ENCODE measurements around the gene FAM124B. TPM values are rescaled to one million over a fixed set of nuclear protein-coding genes. Genes with fewer than 3 reads are reported as not detected.

Gene FAM124B
- total and polyA plus RNA-seq, 2 donors (not counting 1 experiment from before 2014, with no cell fraction given): 0.13 to 0.34 TPM

- Mint-ChIP-seq H3K4me1 (peaks cover 14% of the 10 kb centered on the region), H3K4me3 (no peak overlapping the region), H3K27me3 (no peaks in the 10 kb centered on the region), H3K9me3 (ENCODE audit: insufficient read depth) (no peaks in the 10 kb centered on the region), H3K27ac (no peak overlapping the region)
- intact Hi-C loops (cut with micrococcal nuclease): no loop called here
- POLR2A ChIA-PET: no interaction called here
- no peak overlapping the region for H3K4me2 ChIP-seq (replicated peaks; ENCODE audit: low read depth, low read length, poor library complexity, severe bottlenecking)
- H3K79me2 ChIP-seq (ENCODE audit: control insufficient read depth, insufficient read depth, low read length): no peaks in the 10 kb centered on the region
- H3K36me3 ChIP-seq (replicated peaks in 1 of 2; ENCODE audit: control extremely low read depth in 1 of 2, control insufficient read depth in 1 of 2, extremely low read depth in 1 of 2, insufficient read depth in 2 of 2, low read length in 1 of 2): no peaks in the 10 kb centered on the region
- peaks cover 3 to 11% of the 10 kb centered on the region in 2 donors for H3K4me1 ChIP-seq (ENCODE audit: control insufficient read depth in 2 of 2, insufficient read depth in 2 of 2, low read length in 2 of 2)
- DNase-seq (no peak), ATAC-seq (ENCODE audit: low read depth) (no peak)
- H3K9ac ChIP-seq (ENCODE audit: low read length): no peak overlapping the region
- H3K27me3 ChIP-seq (replicated peaks in 1 of 4; ENCODE audit: control extremely low read depth in 1 of 4, control insufficient read depth in 3 of 4, insufficient read depth in 4 of 4, low read length in 3 of 4): no peaks in the 10 kb centered on the region
- H3K9me3 ChIP-seq (ENCODE audit: control extremely low read depth in 1 of 3, control insufficient read depth in 2 of 3, insufficient read depth in 1 of 3, low read length in 2 of 3): no peaks in the 10 kb centered on the region
- H3K4me3 ChIP-seq (ENCODE audit: control extremely low read depth in 1 of 5, extremely low read depth in 1 of 5, insufficient read depth in 1 of 5, low read depth in 2 of 5, low read length in 4 of 5): no peak overlapping the region
- CTCF ChIA-PET: interaction anchor here (4.1 kb wide), 1 partner anchor 10 kb away, joined by 17 read pairs; no protein-coding TSS in a partner anchor
- WGBS (ENCODE audit: insufficient coverage): no CpG with 5 or more reads among the region's 4 CpGs
- H4K20me1 ChIP-seq (ENCODE audit: control insufficient read depth, insufficient read depth, low read length, poor library complexity, severe bottlenecking): no peaks in the 10 kb centered on the region
- H3K27ac ChIP-seq (ENCODE audit: low read length in 2 of 2): no peak overlapping the region
- TF ChIP-seq, protein P1, sequence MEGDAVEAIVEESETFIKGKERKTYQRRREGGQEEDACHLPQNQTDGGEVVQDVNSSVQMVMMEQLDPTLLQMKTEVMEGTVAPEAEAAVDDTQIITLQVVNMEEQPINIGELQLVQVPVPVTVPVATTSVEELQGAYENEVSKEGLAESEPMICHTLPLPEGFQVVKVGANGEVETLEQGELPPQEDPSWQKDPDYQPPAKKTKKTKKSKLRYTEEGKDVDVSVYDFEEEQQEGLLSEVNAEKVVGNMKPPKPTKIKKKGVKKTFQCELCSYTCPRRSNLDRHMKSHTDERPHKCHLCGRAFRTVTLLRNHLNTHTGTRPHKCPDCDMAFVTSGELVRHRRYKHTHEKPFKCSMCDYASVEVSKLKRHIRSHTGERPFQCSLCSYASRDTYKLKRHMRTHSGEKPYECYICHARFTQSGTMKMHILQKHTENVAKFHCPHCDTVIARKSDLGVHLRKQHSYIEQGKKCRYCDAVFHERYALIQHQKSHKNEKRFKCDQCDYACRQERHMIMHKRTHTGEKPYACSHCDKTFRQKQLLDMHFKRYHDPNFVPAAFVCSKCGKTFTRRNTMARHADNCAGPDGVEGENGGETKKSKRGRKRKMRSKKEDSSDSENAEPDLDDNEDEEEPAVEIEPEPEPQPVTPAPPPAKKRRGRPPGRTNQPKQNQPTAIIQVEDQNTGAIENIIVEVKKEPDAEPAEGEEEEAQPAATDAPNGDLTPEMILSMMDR (IDR thresholded peaks at IDR 0.05): no peak
- no peak for TF ChIP-seq EZH2 (IDR thresholded peaks at IDR 0.05; ENCODE audit: borderline replicate concordance, insufficient read depth, low read depth, low read length, poor library complexity, severe bottlenecking)
- no peak overlapping the region for H2AFZ ChIP-seq (ENCODE audit: insufficient read depth, low read depth, low read length, poor library complexity, severe bottlenecking)
These were observed 22.7 kb downstream of the FAM124B start for GRCh38 chr2:224379172-224379571.

DNA sequence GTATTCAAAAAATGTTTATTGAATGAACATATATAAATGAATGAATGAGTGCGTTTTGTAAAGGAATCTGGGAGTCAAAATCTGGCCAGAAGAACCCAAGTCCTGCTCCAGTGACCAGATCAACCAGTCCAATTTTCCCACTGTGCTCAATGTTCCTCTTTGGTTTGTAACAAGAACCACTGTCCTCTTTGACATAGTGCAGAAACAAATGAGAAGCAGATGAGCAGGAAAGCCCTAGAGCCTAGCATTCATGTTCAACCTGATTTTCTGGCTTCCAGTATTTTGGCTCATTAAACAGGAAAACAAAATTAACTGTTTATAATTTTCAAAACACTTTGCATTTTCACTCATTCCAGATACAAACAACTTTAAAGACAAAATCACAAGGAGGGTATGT lies 23.2 kb downstream of the FAM124B start:
- ATAC-seq (ENCODE audit: low read depth) (no peak), DNase-seq (no peak)
- Histone ChIP-seq H3K36me3 (replicated peaks in 1 of 2; ENCODE audit: control extremely low read depth in 1 of 2, control insufficient read depth in 1 of 2, extremely low read depth in 1 of 2, insufficient read depth in 2 of 2, low read length in 1 of 2) (no peaks in the 10 kb centered on the region), H3K4me3 (ENCODE audit: control extremely low read depth in 1 of 5, extremely low read depth in 1 of 5, insufficient read depth in 1 of 5, low read depth in 2 of 5, low read length in 4 of 5) (no peak overlapping the region), H3K27ac (ENCODE audit: low read length in 2 of 2) (no peak overlapping the region), H3K9ac (ENCODE audit: low read length) (no peak overlapping the region), H3K79me2 (ENCODE audit: control insufficient read depth, insufficient read depth, low read length) (no peaks in the 10 kb centered on the region), H3K9me3 (ENCODE audit: control extremely low read depth in 1 of 3, control insufficient read depth in 2 of 3, insufficient read depth in 1 of 3, low read length in 2 of 3) (no peaks in the 10 kb centered on the region), H3K27me3 (replicated peaks in 1 of 4; ENCODE audit: control extremely low read depth in 1 of 4, control insufficient read depth in 3 of 4, insufficient read depth in 4 of 4, low read length in 3 of 4) (no peaks in the 10 kb centered on the region), H4K20me1 (ENCODE audit: control insufficient read depth, insufficient read depth, low read length, poor library complexity, severe bottlenecking) (no peaks in the 10 kb centered on the region), H3K4me2 (replicated peaks; ENCODE audit: low read depth, low read length, poor library complexity, severe bottlenecking) (no peak overlapping the region), H2AFZ (ENCODE audit: insufficient read depth, low read depth, low read length, poor library complexity, severe bottlenecking) (no peak overlapping the region), H3K4me1 (ENCODE audit: control insufficient read depth in 2 of 2, insufficient read depth in 2 of 2, low read length in 2 of 2) (peaks cover 3 to 11% of the 10 kb centered on the region in 2 donors)
- no peak overlapping the region for H3K4me3 Mint-ChIP-seq
- H3K27ac Mint-ChIP-seq: no peak overlapping the region
- intact Hi-C loops (cut with micrococcal nuclease): no loop called here
- no peaks in the 10 kb centered on the region for H3K9me3 Mint-ChIP-seq (ENCODE audit: insufficient read depth)
- peaks cover 14% of the 10 kb centered on the region for H3K4me1 Mint-ChIP-seq
- no CpG with 5 or more reads among the region's 1 CpG for WGBS (ENCODE audit: insufficient coverage)
- H3K27me3 Mint-ChIP-seq: no peaks in the 10 kb centered on the region
- no peak for TF ChIP-seq EZH2 (IDR thresholded peaks at IDR 0.05; ENCODE audit: borderline replicate concordance, insufficient read depth, low read depth, low read length, poor library complexity, severe bottlenecking)
- TF ChIP-seq, protein P1 (IDR thresholded peaks at IDR 0.05): no peak
- POLR2A ChIA-PET: no interaction called here
- CTCF ChIA-PET: no interaction called here

Measured in B cell (primary cell).